Gastroesophageal sphincter (tissue), 4 donors: ENCODE data around the gene CCR1. TPM values are rescaled to one million over a fixed set of nuclear protein-coding genes. Genes with fewer than 3 reads are reported as not detected.
A peak's percentile ranks its signal among the peaks of the same experiment; 100 is the strongest.

ENCODE experiments used
- ATAC-seq: fragments of 150-250 bp; one replicate; pipeline ENCODE4 v1.9.1; 2016; ENCODE audit warnings: mild to moderate bottlenecking, moderate library complexity
- H3K27ac ChIP-seq, 4 donors: fragments of 200-600 bp; sonication (generic) in 3 of 4; 1 replicate in 3 of 4; 2 replicates in 1 of 4; pipeline ENCODE4 v1.5.1; 2016 to 2019
- H3K27me3 ChIP-seq: fragments of 200-600 bp; sonication (generic); one replicate; pipeline ENCODE4 v1.5.1; 2019
- H3K36me3 ChIP-seq, 2 donors: fragments of 200-600 bp; sonication (generic); one replicate each; pipeline ENCODE4 v1.5.1; 2019; ENCODE audit warnings: control low read depth in 1 of 2
- H3K4me1 ChIP-seq, 3 donors: fragments of 200-600 bp; sonication (generic); 1 replicate in 2 of 3; 2 replicates in 1 of 3; pipeline ENCODE4 v1.5.1; 2016 to 2019; ENCODE audit warnings: control low read depth in 2 of 3
- H3K4me3 ChIP-seq, 2 donors: fragments of 200-600 bp; sonication (generic); one replicate each; pipeline ENCODE4 v1.5.1; 2019; ENCODE audit warnings: mild to moderate bottlenecking in 1 of 2, moderate library complexity in 1 of 2
- H3K9me3 ChIP-seq, 3 donors: fragments of 200-600 bp; sonication (generic); one replicate each; pipeline ENCODE4 v1.5.1; 2017 to 2019; ENCODE audit warnings: control low read depth in 2 of 3
- EP300 ChIP-seq: sonication (generic); formaldehyde crosslinking; IDR thresholded peaks from one replicate; pipeline ENCODE4 v1.6.1; 2017; ENCODE audit warnings: antibody characterized with exemption, mild to moderate bottlenecking
- POLR2A ChIP-seq, 2 donors: fragments of 450-650 bp; IDR thresholded peaks; one replicate each; pipeline ENCODE4 v1.6.1; 2017; ENCODE audit warnings: antibody characterized with exemption in 2 of 2, mild to moderate bottlenecking in 2 of 2, moderate library complexity in 1 of 2
- POLR2AphosphoS5 ChIP-seq: sonication (generic); formaldehyde crosslinking; IDR thresholded peaks from one replicate; pipeline ENCODE4 v1.6.1; 2017; ENCODE audit warnings: antibody characterized with exemption
- WGBS, 2 donors: methylation state at CpG; one replicate each; pipeline ENCODE4 v1.1.5; 2018; ENCODE audit warnings: low coverage in 1 of 2; 5-methylcytosine and 5-hydroxymethylcytosine counted together
- total RNA-seq, 4 donors: library from RNA; depleted of rRNA; stranded (reverse); fragments of >200 nt; gene quantifications; one replicate each; pipeline ENCODE4 v1.1.0, GENCODE V29; 2016
- TF ChIP-seq, protein P1 (sequence below), 4 experiments: fragments of 200-600 bp in 2 of 4; fragments of 450-650 bp in 2 of 4; sonication (generic) in 1 of 4; IDR thresholded peaks; one replicate each; pipeline ENCODE4 v1.5.1; 2017 to 2019; ENCODE audit warnings: antibody characterized with exemption in 4 of 4, mild to moderate bottlenecking in 2 of 4, moderate library complexity in 2 of 4

The CCR1 gene
- total RNA-seq, 4 donors from 2014 or later: 1.9 to 32.3 (median 8.7) TPM

DNA sequence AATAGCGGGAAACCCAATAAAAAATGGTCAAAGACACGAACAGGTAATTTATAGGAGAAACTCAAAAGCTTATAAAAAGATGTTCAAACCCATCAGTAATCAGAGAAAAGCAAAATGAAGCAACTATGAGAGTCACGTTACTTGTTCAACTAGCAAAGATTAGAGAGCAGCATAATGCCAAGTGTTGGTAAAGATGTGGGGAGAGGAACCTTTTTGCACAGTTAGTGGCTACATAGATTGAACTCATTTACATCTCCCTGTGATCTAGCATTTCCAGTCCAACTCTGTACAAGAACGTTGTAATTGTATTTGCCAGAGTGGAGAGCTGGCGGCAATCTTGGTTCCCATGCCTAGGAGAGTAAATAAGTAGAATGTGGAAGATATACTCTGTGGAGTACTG is 15.2 kb downstream of the CCR1 start:
- Histone ChIP-seq H3K27me3 (no peaks in the 10 kb centered on the region), H3K4me1 (no peaks in the 10 kb centered on the region), H3K36me3 (no peaks in the 10 kb centered on the region), H3K4me3 (no peak overlapping the region), H3K27ac (no peak overlapping the region), H3K9me3 (peaks cover 0 to 34% (median 1%) of the 10 kb centered on the region in 3 donors)
- WGBS, 2 donors: 74 to 84% methylated on average over 3 to 5 of the region's 5 CpGs
- ATAC-seq: no peak
- TF ChIP-seq POLR2A (IDR thresholded peaks at IDR 0.05) (no peak), POLR2AphosphoS5 (no peak), EP300 (no peak)
- TF ChIP-seq, protein P1, sequence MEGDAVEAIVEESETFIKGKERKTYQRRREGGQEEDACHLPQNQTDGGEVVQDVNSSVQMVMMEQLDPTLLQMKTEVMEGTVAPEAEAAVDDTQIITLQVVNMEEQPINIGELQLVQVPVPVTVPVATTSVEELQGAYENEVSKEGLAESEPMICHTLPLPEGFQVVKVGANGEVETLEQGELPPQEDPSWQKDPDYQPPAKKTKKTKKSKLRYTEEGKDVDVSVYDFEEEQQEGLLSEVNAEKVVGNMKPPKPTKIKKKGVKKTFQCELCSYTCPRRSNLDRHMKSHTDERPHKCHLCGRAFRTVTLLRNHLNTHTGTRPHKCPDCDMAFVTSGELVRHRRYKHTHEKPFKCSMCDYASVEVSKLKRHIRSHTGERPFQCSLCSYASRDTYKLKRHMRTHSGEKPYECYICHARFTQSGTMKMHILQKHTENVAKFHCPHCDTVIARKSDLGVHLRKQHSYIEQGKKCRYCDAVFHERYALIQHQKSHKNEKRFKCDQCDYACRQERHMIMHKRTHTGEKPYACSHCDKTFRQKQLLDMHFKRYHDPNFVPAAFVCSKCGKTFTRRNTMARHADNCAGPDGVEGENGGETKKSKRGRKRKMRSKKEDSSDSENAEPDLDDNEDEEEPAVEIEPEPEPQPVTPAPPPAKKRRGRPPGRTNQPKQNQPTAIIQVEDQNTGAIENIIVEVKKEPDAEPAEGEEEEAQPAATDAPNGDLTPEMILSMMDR (IDR thresholded peaks at IDR 0.05): no peak

DNA sequence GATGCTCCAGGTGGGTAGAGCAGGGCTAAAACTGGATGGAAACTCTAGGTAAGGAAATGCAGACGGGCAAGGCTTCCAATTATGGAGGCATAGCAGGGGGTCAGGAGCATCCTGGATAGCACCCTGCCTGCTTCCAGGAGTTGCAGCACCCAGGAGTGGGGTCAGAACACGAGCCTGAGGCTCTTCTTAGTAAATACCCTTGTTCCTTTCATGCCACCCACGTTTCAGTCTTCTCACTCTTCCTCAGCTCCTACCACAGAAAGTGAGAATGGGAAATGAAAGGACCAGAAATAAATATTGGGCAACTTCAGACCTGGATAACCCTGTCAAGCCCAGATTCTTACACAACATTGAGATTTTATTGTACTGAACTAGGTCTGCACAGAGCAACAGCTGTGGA is 16.4 kb downstream of the CCR1 start:
- ATAC-seq: peak; percentile 13
- no peak for TF ChIP-seq POLR2A (IDR thresholded peaks at IDR 0.05)
- Histone ChIP-seq H3K27ac (no peak overlapping the region), H3K27me3 (no peaks in the 10 kb centered on the region), H3K36me3 (no peaks in the 10 kb centered on the region), H3K4me1 (no peaks in the 10 kb centered on the region), H3K4me3 (no peak overlapping the region), H3K9me3 (peaks cover 0 to 29% (median 1%) of the 10 kb centered on the region in 3 donors)
- WGBS, 2 donors: 46 to 65% methylated on average over 3 of the region's 3 CpGs

DNA sequence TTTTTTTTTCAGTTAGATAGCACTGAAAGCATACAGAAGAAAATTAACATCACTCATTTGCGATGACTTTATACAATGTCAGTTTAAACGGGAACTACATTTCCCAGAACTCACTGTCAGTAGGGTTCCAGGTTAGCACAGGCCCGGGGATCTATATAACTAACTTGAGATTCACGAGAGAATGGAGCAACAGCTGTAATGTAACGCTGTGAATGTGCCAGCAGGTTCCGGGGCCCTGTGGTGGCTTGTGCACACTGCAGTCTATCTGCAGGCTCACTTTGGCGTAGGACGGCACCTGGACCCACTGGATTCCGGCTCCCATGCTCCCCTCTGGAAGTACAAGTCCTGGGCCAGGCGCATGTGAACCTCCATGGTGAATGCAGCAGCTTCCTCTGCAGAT is 19.4 kb downstream of the CCR1 start:
- Histone ChIP-seq H3K4me3 (no peak overlapping the region), H3K27me3 (no peaks in the 10 kb centered on the region), H3K9me3 (peaks cover 0 to 10% (median 0%) of the 10 kb centered on the region in 3 donors), H3K4me1 (no peaks in the 10 kb centered on the region), H3K36me3 (no peaks in the 10 kb centered on the region), H3K27ac (no peak overlapping the region)
- no peak for TF ChIP-seq POLR2A (IDR thresholded peaks at IDR 0.05)
- WGBS, 2 donors: 94 to 100% methylated on average over 2 to 7 of the region's 10 CpGs
- ATAC-seq: no peak

DNA sequence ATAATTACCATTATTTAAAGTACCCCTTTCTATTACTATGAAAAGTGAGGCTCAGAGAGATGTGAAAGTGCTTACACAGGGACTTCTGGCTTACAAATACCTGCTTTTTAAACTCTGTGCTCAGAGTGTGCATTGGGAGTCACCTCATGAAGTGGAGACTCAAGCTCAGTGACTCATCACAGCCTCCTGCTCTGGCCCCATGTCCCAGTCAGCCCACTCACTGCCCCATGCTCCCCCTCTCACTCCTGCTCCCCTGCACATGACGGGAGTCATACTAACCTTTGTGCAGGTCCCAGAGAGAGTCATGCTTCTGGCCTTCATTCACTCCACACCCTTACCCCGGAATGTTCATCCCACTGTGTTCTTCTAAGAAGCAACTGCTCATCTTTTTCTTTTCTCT is 20.2 kb downstream of the CCR1 start:
- Histone ChIP-seq H3K27me3 (peaks cover 2% of the 10 kb centered on the region), H3K4me3 (no peak overlapping the region), H3K36me3 (no peaks in the 10 kb centered on the region), H3K27ac (no peak overlapping the region), H3K4me1 (no peaks in the 10 kb centered on the region), H3K9me3 (peaks cover 0 to 2% (median 0%) of the 10 kb centered on the region in 3 donors)
- WGBS, 2 donors: 80 to 94% methylated on average over 1 to 2 of the region's 2 CpGs
- no peak for ATAC-seq
- no peak for TF ChIP-seq EP300

DNA sequence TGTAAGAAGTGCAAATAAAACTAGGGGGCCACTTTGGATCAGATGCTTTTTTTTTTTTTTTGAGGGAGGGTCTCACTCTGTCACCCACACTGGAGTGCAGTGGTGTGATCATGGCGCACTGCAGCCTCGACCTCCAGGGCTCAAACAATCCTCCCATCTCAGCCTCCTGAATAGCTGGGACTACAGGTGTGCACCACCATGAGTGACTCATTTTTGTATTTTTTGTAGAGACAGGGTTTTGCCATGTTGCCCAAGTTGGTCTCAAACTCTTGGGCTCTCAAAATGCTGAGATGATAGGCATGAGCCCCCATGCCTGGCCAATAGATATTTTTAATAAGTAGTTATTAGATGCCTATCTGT is 20.8 kb downstream of the CCR1 start:
- no peaks in the 10 kb centered on the region for H3K9me3 ChIP-seq
- H3K27me3 ChIP-seq: peaks cover 4% of the 10 kb centered on the region
- no peak overlapping the region for H3K27ac ChIP-seq
- WGBS, 2 donors: 80 to 100% methylated on average over 1 to 2 of the region's 2 CpGs
- TF ChIP-seq, protein P1 (IDR thresholded peaks at IDR 0.05): no peak
- TF ChIP-seq POLR2A (IDR thresholded peaks at IDR 0.05) (no peak), POLR2AphosphoS5 (no peak), EP300 (no peak)
- no peaks in the 10 kb centered on the region for H3K36me3 ChIP-seq
- no peak for ATAC-seq
- no peak overlapping the region for H3K4me3 ChIP-seq
- H3K4me1 ChIP-seq: no peaks in the 10 kb centered on the region

DNA sequence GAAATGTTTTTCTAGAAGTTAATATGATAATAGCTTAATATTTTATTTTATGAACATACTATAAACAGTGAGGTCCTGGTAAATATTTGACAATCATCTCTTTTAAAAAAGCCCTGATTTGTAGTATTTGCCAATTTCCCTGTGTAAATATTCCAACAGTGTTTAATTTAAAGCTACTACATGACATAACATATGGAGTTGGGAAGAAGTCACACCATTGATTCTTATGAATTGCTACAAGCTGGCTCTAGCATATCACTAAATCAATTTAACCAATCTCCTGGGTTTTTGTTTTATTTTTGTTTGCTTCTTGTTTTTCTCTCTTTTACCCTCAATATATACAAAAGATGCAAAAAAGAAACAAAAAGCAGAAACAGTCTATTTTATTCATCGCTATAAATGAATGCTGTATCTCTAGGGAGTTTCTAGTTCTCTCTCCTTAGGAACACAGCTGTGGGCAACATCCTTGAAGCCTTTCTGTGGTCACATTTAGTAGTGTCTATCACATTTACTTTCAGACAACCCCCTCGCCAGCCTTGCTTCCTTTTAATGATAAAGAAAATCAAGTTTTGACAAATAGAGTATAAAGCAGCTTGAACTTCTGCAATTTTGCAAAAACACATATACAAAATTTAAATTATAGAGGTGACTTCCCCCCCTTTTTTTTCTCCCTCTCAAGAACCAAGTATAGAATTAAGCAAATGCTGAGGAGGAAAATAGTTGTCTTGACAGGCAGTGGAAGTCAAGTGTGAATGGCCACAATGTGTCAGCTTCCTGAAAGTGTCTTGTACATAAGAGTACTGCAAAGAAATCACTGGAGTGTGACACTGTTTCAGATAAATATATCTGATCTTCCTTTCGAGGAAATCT is 21.4 kb downstream of the CCR1 start:
- no peak for ATAC-seq
- no peak overlapping the region for H3K4me3 ChIP-seq
- H3K4me1 ChIP-seq: no peaks in the 10 kb centered on the region
- no peak for TF ChIP-seq EP300
- TF ChIP-seq, protein P1 (IDR thresholded peaks at IDR 0.05): no peak
- no peak for TF ChIP-seq POLR2AphosphoS5
- no peak for TF ChIP-seq POLR2A (IDR thresholded peaks at IDR 0.05)
- WGBS, 2 donors: 65 to 72% methylated on average over 3 of the region's 3 CpGs
- H3K27me3 ChIP-seq: peaks cover 4% of the 10 kb centered on the region
- no peaks in the 10 kb centered on the region for H3K36me3 ChIP-seq
- H3K27ac ChIP-seq: no peak overlapping the region
- H3K9me3 ChIP-seq: no peaks in the 10 kb centered on the region
